K562 (cell line): ENCODE data around the gene EDDM3A. TPM values are rescaled to one million over a fixed set of nuclear protein-coding genes. Genes with fewer than 3 reads are reported as not detected.

ENCODE experiments used
- ATAC-seq: fragments of 200-7000 bp; cut with Tn5 transposase; 3 replicates; pipeline ENCODE4 v1.9.1; 2020; ENCODE audit warnings: moderate library complexity
- BruUV-seq: library from RNA; stranded (reverse); fragments of 400-500 nt; replicated peaks from 2 replicates; lab custom pipeline; 2021; lab: Mats Ljungman, UMichigan
- CTCF ChIA-PET: fragments of 300-600 bp; formaldehyde crosslinking; extraction: SDS; loops from one replicate; lab custom pipeline; 2021; ENCODE audit warnings: low intra/inter-chr PET ratio; lab: Yijun Ruan, JAX
- POLR2A ChIA-PET: fragments of 300-600, 350-650 bp; sonication (Branson Sonifier 250); formaldehyde crosslinking; extraction: SDS; loops from one replicate; lab custom pipeline; 2021; ENCODE audit warnings: antibody characterized with exemption, inconsistent platforms; lab: Yijun Ruan, JAX
- DNase-seq, 4 experiments: peaks; one replicate each; pipeline versions ENCODE4 v3.0.0 to v3.0.0-alpha.2; 2011 to 2018; ENCODE audit warnings: low spot score in 3 of 4, mixed read lengths in 3 of 4; ENCODE audit errors: extremely low read depth in 1 of 4
- FAIRE-seq: peaks from 2 replicates; lab custom pipeline; 2011; peaks lifted over from hg19 to GRCh38; lab: Jason Lieb, UNC
- H2AFZ ChIP-seq: 2 replicates; pipeline ENCODE4 v1.6.0; 2011; ENCODE audit warnings: low read depth, low read length, control low read depth, inconsistent platforms
- H3K27ac ChIP-seq: fragments of 200-600 bp; 3 replicates; pipeline ENCODE4 v1.8.0; 2011; ENCODE audit warnings: low read depth, mild to moderate bottlenecking, control low read depth, inconsistent platforms, low read length, moderate library complexity, mixed read lengths; ENCODE audit errors: extremely low read depth
- H3K27me3 ChIP-seq, 2 experiments: fragments of 300-600 bp in 1 of 2; 2 replicates in 1 of 2; 3 replicates in 1 of 2; pipeline versions ENCODE4 v1.6.0 to v1.8.0; 2011; ENCODE audit warnings: inconsistent platforms in 2 of 2, low read length in 2 of 2, mild to moderate bottlenecking in 1 of 2, mixed read lengths in 1 of 2, moderate library complexity in 1 of 2; ENCODE audit not compliant: control insufficient read depth in 2 of 2, insufficient read depth in 2 of 2
- H3K36me3 ChIP-seq: fragments of 300-600 bp; 3 replicates; pipeline ENCODE4 v1.8.0; 2011; ENCODE audit warnings: mild to moderate bottlenecking, low read length, inconsistent platforms; ENCODE audit not compliant: control insufficient read depth, insufficient read depth
- H3K4me1 ChIP-seq, 2 experiments: fragments of 200-600 bp in 1 of 2; replicated peaks in 1 of 2; 2 replicates in 1 of 2; 3 replicates in 1 of 2; pipeline versions ENCODE4 v1.5.1 to v1.8.0; 2011; ENCODE audit warnings: inconsistent platforms in 2 of 2, low read length in 2 of 2, mild to moderate bottlenecking in 1 of 2, mixed read lengths in 1 of 2, moderate library complexity in 1 of 2; ENCODE audit not compliant: control insufficient read depth in 2 of 2, insufficient read depth in 2 of 2
- H3K4me2 ChIP-seq: 2 replicates; pipeline ENCODE4 v1.6.1; 2011; ENCODE audit warnings: low read length, control low read depth, inconsistent platforms, mixed read lengths; ENCODE audit not compliant: insufficient read depth
- H3K4me3 ChIP-seq: fragments of 200-600 bp; sonication (generic), shearing (Covaris generic); 2 replicates; pipeline ENCODE4 v1.5.1; 2016; ENCODE audit warnings: control low read depth, inconsistent platforms
- H3K79me2 ChIP-seq: fragments of 200-600 bp; 3 replicates; pipeline ENCODE4 v1.8.0; 2011; ENCODE audit warnings: low read length, inconsistent platforms; ENCODE audit not compliant: control insufficient read depth, insufficient read depth
- H3K9ac ChIP-seq, 2 experiments: 2 replicates each; pipeline versions ENCODE4 v1.6.0 to v1.6.1; 2011; ENCODE audit warnings: low read depth in 2 of 2, low read length in 2 of 2, control low read depth in 1 of 2, inconsistent platforms in 1 of 2, mild to moderate bottlenecking in 1 of 2, mixed read lengths in 1 of 2; ENCODE audit not compliant: insufficient read depth in 1 of 2
- H3K9me1 ChIP-seq: one replicate; pipeline ENCODE4 v1.6.0; 2011; ENCODE audit warnings: inconsistent platforms, mild to moderate bottlenecking, low read length, moderate library complexity; ENCODE audit not compliant: control insufficient read depth, insufficient read depth
- H3K9me3 ChIP-seq: replicated peaks from 2 replicates; pipeline ENCODE4 v1.5.1; 2011; ENCODE audit warnings: low read depth, low read length, inconsistent platforms; ENCODE audit not compliant: control insufficient read depth, insufficient read depth
- H4K20me1 ChIP-seq: replicated peaks from 2 replicates; pipeline ENCODE4 v1.6.1; 2011; ENCODE audit warnings: low read length, inconsistent platforms, mixed read lengths; ENCODE audit not compliant: control insufficient read depth, insufficient read depth
- BDP1 ChIP-seq: IDR thresholded peaks from 3 replicates; pipeline ENCODE4 v1.6.1; 2011; ENCODE audit not compliant: insufficient read length, insufficient read depth
- CEBPB ChIP-seq: fragments of 450-650 bp; IDR thresholded peaks from 2 replicates; pipeline ENCODE4 v1.6.1; 2016; ENCODE audit warnings: missing genetic modification characterization, missing compliant biosample characterization
- CEBPG ChIP-seq, 3 experiments: fragments of 200-800 bp in 1 of 3; sonication (Bioruptor generic) in 1 of 3; sonication (generic) in 1 of 3; formaldehyde crosslinking in 1 of 3; IDR thresholded peaks in 2 of 3; conservative IDR thresholded peaks in 1 of 3; 2 replicates each; pipeline versions ENCODE4 v1.6.1 to v1.8.0; 2016 to 2022; ENCODE audit warnings: missing compliant biosample characterization in 2 of 3, missing genetic modification characterization in 2 of 3, mild to moderate bottlenecking in 1 of 3, missing genetic modification reagents in 1 of 3
- ETV5 ChIP-seq: sonication (generic); formaldehyde crosslinking; IDR thresholded peaks from 2 replicates; pipeline ENCODE4 v1.4.0; 2020; ENCODE audit warnings: low read depth, mild to moderate bottlenecking, missing genetic modification reagents
- GMEB1 ChIP-seq: fragments of 250-450 bp; sonication (Bioruptor Pico); IDR thresholded peaks from 2 replicates; pipeline ENCODE4 v1.4.0; 2020; ENCODE audit warnings: mild to moderate bottlenecking
- GTF2F1 ChIP-seq: IDR thresholded peaks from 2 replicates; pipeline ENCODE4 v1.6.1; 2011; ENCODE audit warnings: low read depth, low read length, improper control_type of control experiment
- HMG20B ChIP-seq: fragments of 250-450 bp; sonication (Bioruptor Pico); IDR thresholded peaks from 2 replicates; pipeline ENCODE4 v1.5.0; 2021; ENCODE audit warnings: mild to moderate bottlenecking
- KDM1A ChIP-seq, 2 experiments: fragments of 450-650 bp; IDR thresholded peaks; 2 replicates each; pipeline ENCODE4 v1.6.1; 2016; ENCODE audit warnings: mild to moderate bottlenecking in 2 of 2
- NR3C1 ChIP-seq: sonication (generic); formaldehyde crosslinking; IDR thresholded peaks from 2 replicates; pipeline ENCODE4 v1.8.1; 2022; ENCODE audit warnings: missing genetic modification reagents
- POLR2AphosphoS2 ChIP-seq: IDR thresholded peaks from 2 replicates; pipeline ENCODE4 v1.6.1; 2012; ENCODE audit warnings: low read length, improper control_type of control experiment
- SMC3 ChIP-seq: conservative IDR thresholded peaks from 2 replicates; pipeline ENCODE4 v1.6.1; 2011; ENCODE audit warnings: low read depth, low read length, improper control_type of control experiment; ENCODE audit not compliant: insufficient read depth
- SUPT5H ChIP-seq: fragments of 450-650 bp; IDR thresholded peaks from 2 replicates; pipeline ENCODE4 v1.6.1; 2016
- TCF7 ChIP-seq: sonication (generic); IDR thresholded peaks from 2 replicates; pipeline ENCODE4 v1.6.1; 2016; ENCODE audit warnings: antibody characterized with exemption, borderline replicate concordance
- ZBTB26 ChIP-seq: fragments of 450-650 bp; formaldehyde crosslinking; IDR thresholded peaks from 2 replicates; pipeline ENCODE4 v1.4.0; 2022; ENCODE audit warnings: missing genetic modification characterization
- ZFP91 ChIP-seq: sonication (generic); formaldehyde crosslinking; IDR thresholded peaks from 2 replicates; pipeline ENCODE4 v1.8.0; 2022; ENCODE audit warnings: mild to moderate bottlenecking, missing genetic modification reagents
- ZKSCAN8 ChIP-seq: fragments of 200-800 bp; sonication (Bioruptor generic); IDR thresholded peaks from 2 replicates; pipeline ENCODE4 v1.6.1; 2016; ENCODE audit warnings: missing genetic modification characterization, missing compliant biosample characterization
- ZNF253 ChIP-seq: fragments of 250-450 bp; sonication (Bioruptor Pico); conservative IDR thresholded peaks from 2 replicates; pipeline ENCODE4 v1.6.1; 2021; ENCODE audit warnings: mild to moderate bottlenecking
- WGBS: fragments of 100-300 bp; shearing (Covaris generic); methylation state at CpG from one replicate; pipeline ENCODE4 v1.1.6; 2016; ENCODE audit warnings: low coverage, mixed read lengths; ENCODE audit not compliant: insufficient coverage; ENCODE audit errors: missing lambda C conversion rate; 5-methylcytosine and 5-hydroxymethylcytosine counted together
- in situ Hi-C: fragments of 300-500 bp; cut with MboI; formaldehyde crosslinking; loops from 4 replicates; pipeline ENCODE4 v1.15.0; 2018; ENCODE audit warnings: inconsistent platforms, mixed read lengths
- intact Hi-C: fragments of 100-400 bp; cut with micrococcal nuclease; formaldehyde crosslinking; loops from 2 replicates; pipeline ENCODE4 v1.14.2; 2022
- polyA plus RNA-seq, 8 experiments: library from polyadenylated mRNA; depleted of rRNA in 4 of 8; stranded (reverse) in 5 of 8; unstranded in 3 of 8; fragments of >200 nt; fragmentation: Nextera tagmentation in 2 of 8; fragmentation: Illumina TruSeq in 1 of 8; extraction: Ambion mirVana in 2 of 8; extraction: Trizol in 1 of 8; gene quantifications; 2 replicates each; pipeline versions ENCODE4 v1.2.1 to v1.2.3, GENCODE V29; 2011 to 2014; ENCODE audit warnings: inconsistent platforms in 1 of 8, missing spikeins in 1 of 8
- total RNA-seq, 7 experiments: library from RNA; depleted of rRNA in 6 of 7; stranded (reverse); fragments of >200 nt in 6 of 7; fragmentation: Illumina TruSeq in 2 of 7; extraction: Trizol in 2 of 7; gene quantifications; 2 replicates each; pipeline versions ENCODE4 v1.2.1 to v1.2.3, GENCODE V29; 2011 to 2021; ENCODE audit warnings: low replicate concordance in 1 of 7

The EDDM3A gene
- total and polyA plus RNA-seq, 9 of the 15 experiments (the other 6 are each of a cell fraction or from before 2014, with no cell fraction given), result not detected

- TF ChIP-seq ETV5 (no peak), HMG20B (no peak), GTF2F1 (no peak), SMC3 (no peak)
- TF ChIP-seq, all 486 proteins: peak for 1
Observed at GRCh38 chr14:20792556-20792955, 46.9 kb downstream of the EDDM3A start (continued).

- H3K4me1 ChIP-seq, result peaks cover 12 to 24% of the 10 kb centered on the region in 2 experiments; a peak in 4 of 5 replicates
- no peaks in the 10 kb centered on the region; the same call in 2 of the 3 replicates for H3K36me3 ChIP-seq
- in situ Hi-C loops, result no loop called here
- no peak overlapping the region for H2AFZ ChIP-seq
- no peaks in the 10 kb centered on the region for H3K27me3 ChIP-seq
- intact Hi-C loops, result no loop called here
- FAIRE-seq (no peak), ATAC-seq (no peak), DNase-seq (no peak)
- ChIA-PET POLR2A (no interaction called here), CTCF (no interaction called here)
- TF ChIP-seq ZBTB26 (CRISPR knock-in tag) (no peak), CEBPG (CRISPR knock-in tag; IDR thresholded peaks at IDR 0.05) (no peak), CEBPG (tag; conservative IDR thresholded peaks at IDR 0.05 in 1 of 2, IDR thresholded peaks at IDR 0.05 in 1 of 2) (peak; percentile 52 to 79), GMEB1 (no peak), ZNF253 (no peak), POLR2AphosphoS2 (no peak), BDP1 (no peak), ZKSCAN8 (CRISPR knock-in tag) (no peak), TCF7 (no peak), CEBPB (tag) (peak; percentile 79), SUPT5H (no peak), ZFP91 (no peak), NR3C1 (CRISPR knock-in tag) (no peak), KDM1A (IDR thresholded peaks at IDR 0.05) (0 out of 4 replicates have a peak, but pooled peaks of 1 of the 2 experiments have one; percentile 15)
- no peak overlapping the region for H3K9ac ChIP-seq
- no peaks in the 10 kb centered on the region for H3K9me3 ChIP-seq
- WGBS, result 77% methylated on average over 5 of the region's 7 CpGs
- no peaks in the 10 kb centered on the region for H4K20me1 ChIP-seq
- 0 out of 3 replicates have a peak, but pooled peaks cover 3% of the 10 kb centered on the region for H3K79me2 ChIP-seq
- H3K9me1 ChIP-seq, result no peaks in the 10 kb centered on the region
- no peak overlapping the region for H3K27ac ChIP-seq
- no peak overlapping the region for H3K4me3 ChIP-seq
- BruUV-seq, result no TSS peak
- H3K4me2 ChIP-seq, result no peak overlapping the region
Observed at GRCh38 chr14:20794644-20795369, 49.1 kb downstream of the EDDM3A start.
